HEK293 (cell line): ENCODE data around the gene AGFG1.

Source experiments
- HOXC10 ChIP-seq: sonication (generic); formaldehyde crosslinking; IDR thresholded peaks from 2 replicates; pipeline ENCODE4 v1.8.1; 2023; ENCODE audit warnings: mild to moderate bottlenecking, missing genetic modification reagents
- IKZF3 ChIP-seq: fragments of 450-650 bp; IDR thresholded peaks from 2 replicates; pipeline ENCODE4 v1.5.0; 2018; ENCODE audit warnings: missing biosample characterization, mild to moderate bottlenecking, missing genetic modification characterization, moderate library complexity
- YY1 ChIP-seq: fragments of 450-650 bp; formaldehyde crosslinking; IDR thresholded peaks from 2 replicates; pipeline ENCODE4 v1.5.1; 2018; ENCODE audit warnings: missing biosample characterization, missing genetic modification characterization
- TF ChIP-seq, protein P1 (sequence below): fragments of 450-650 bp; formaldehyde crosslinking; IDR thresholded peaks from 2 replicates; pipeline ENCODE4 v1.5.1; 2016; ENCODE audit warnings: missing biosample characterization, missing genetic modification characterization
- TF ChIP-seq, protein P2 (sequence below): fragments of 450-650 bp; formaldehyde crosslinking; IDR thresholded peaks from 2 replicates; pipeline ENCODE4 v1.5.1; 2016; ENCODE audit warnings: missing biosample characterization, missing genetic modification characterization
- TF ChIP-seq, protein P3 (sequence below): fragments of 450-650 bp; formaldehyde crosslinking; IDR thresholded peaks from 2 replicates; pipeline ENCODE4 v1.5.1; 2016; ENCODE audit warnings: missing biosample characterization, missing genetic modification characterization
- TF ChIP-seq, protein P4 (sequence below): sonication (generic); formaldehyde crosslinking; IDR thresholded peaks from 2 replicates; pipeline ENCODE4 v1.8.1; 2022; ENCODE audit warnings: mild to moderate bottlenecking, moderate library complexity, missing genetic modification reagents

DNA sequence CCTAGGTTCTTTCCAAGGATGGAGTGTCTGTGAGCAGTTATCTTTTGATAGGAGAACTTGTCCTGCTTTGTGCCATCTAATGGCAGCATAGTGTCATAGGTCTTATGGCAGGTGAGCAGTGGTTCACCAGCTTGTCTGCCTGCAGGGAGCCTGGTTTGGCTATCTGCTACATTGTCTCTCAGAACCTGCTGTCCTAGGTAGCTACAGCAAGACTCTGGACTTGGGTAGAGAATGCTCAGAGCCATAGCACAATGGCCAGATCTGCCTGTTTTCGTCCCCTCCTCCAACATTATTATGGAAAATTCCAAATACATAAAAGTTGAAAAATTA lies 28.3 kb downstream of the AGFG1 start:
- TF ChIP-seq, protein P1, sequence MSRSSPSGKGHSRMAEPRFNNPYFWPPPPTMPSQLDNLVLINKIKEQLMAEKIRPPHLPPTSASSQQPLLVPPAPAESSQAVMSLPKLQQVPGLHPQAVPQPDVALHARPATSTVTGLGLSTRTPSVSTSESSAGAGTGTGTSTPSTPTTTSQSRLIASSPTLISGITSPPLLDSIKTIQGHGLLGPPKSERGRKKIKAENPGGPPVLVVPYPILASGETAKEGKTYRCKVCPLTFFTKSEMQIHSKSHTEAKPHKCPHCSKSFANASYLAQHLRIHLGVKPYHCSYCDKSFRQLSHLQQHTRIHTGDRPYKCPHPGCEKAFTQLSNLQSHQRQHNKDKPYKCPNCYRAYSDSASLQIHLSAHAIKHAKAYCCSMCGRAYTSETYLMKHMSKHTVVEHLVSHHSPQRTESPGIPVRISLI (tag by site-specific recombination), result no peak
- TF ChIP-seq IKZF3 (tag by site-specific recombination) (no peak), HOXC10 (CRISPR knock-in tag) (no peak), YY1 (tag by site-specific recombination) (no peak)
- TF ChIP-seq, protein P2, sequence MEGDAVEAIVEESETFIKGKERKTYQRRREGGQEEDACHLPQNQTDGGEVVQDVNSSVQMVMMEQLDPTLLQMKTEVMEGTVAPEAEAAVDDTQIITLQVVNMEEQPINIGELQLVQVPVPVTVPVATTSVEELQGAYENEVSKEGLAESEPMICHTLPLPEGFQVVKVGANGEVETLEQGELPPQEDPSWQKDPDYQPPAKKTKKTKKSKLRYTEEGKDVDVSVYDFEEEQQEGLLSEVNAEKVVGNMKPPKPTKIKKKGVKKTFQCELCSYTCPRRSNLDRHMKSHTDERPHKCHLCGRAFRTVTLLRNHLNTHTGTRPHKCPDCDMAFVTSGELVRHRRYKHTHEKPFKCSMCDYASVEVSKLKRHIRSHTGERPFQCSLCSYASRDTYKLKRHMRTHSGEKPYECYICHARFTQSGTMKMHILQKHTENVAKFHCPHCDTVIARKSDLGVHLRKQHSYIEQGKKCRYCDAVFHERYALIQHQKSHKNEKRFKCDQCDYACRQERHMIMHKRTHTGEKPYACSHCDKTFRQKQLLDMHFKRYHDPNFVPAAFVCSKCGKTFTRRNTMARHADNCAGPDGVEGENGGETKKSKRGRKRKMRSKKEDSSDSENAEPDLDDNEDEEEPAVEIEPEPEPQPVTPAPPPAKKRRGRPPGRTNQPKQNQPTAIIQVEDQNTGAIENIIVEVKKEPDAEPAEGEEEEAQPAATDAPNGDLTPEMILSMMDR, result no peak
- TF ChIP-seq, protein P3, sequence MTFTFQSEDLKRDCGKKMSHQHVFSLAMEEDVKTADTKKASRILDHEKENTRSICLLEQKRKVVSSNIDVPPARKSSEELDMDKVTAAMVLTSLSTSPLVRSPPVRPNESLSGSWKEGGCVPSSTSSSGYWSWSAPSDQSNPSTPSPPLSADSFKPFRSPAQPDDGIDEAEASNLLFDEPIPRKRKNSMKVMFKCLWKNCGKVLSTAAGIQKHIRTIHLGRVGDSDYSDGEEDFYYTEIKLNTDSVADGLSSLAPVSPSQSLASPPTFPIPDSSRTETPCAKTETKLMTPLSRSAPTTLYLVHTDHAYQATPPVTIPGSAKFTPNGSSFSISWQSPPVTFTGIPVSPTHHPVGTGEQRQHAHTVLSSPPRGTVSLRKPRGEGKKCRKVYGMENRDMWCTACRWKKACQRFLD (tag by site-specific recombination), result no peak
- TF ChIP-seq, protein P4, sequence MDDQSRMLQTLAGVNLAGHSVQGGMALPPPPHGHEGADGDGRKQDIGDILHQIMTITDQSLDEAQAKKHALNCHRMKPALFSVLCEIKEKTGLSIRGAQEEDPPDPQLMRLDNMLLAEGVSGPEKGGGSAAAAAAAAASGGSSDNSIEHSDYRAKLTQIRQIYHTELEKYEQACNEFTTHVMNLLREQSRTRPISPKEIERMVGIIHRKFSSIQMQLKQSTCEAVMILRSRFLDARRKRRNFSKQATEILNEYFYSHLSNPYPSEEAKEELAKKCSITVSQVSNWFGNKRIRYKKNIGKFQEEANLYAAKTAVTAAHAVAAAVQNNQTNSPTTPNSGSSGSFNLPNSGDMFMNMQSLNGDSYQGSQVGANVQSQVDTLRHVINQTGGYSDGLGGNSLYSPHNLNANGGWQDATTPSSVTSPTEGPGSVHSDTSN (CRISPR knock-in tag), result no peak
